Sigmoid colon (tissue), 7 donors: ENCODE data around the gene NHEJ1. TPM values are rescaled to one million over a fixed set of nuclear protein-coding genes. Genes with fewer than 3 reads are reported as not detected.

ENCODE experiments used
- DNase-seq: peaks from one replicate; pipeline ENCODE4 v3.0.0-alpha.2; 2019
- H3K27ac ChIP-seq, 4 donors: fragments of 200-600 bp; sonication (generic); one replicate each; pipeline ENCODE4 v1.5.1; 2016 to 2019; ENCODE audit warnings: mild to moderate bottlenecking in 1 of 4
- H3K27me3 ChIP-seq, 3 donors: fragments of 200-600 bp; sonication (generic); one replicate each; pipeline ENCODE4 v1.5.1; 2019; ENCODE audit warnings: mild to moderate bottlenecking in 1 of 3
- H3K36me3 ChIP-seq, 4 donors: fragments of 200-600 bp; sonication (generic); one replicate each; pipeline ENCODE4 v1.5.1; 2016 to 2019
- H3K4me1 ChIP-seq, 4 donors: fragments of 200-600 bp; sonication (generic); one replicate each; pipeline ENCODE4 v1.5.1; 2017 to 2019
- H3K4me3 ChIP-seq, 4 donors: fragments of 200-600 bp; sonication (generic); one replicate each; pipeline ENCODE4 v1.5.1; 2017 to 2019; ENCODE audit warnings: mild to moderate bottlenecking in 2 of 4, moderate library complexity in 1 of 4
- H3K9me3 ChIP-seq, 4 donors: fragments of 200-600 bp in 3 of 4; sonication (generic) in 3 of 4; one replicate each; pipeline versions ENCODE4 v1.5.1 to v1.6.1; 2013 to 2019
- CTCF ChIP-seq, 4 experiments: fragments of 450-650 bp in 3 of 4; fragments of 200-600 bp in 1 of 4; IDR thresholded peaks; one replicate each; pipeline ENCODE4 v1.5.1; 2016 to 2019; ENCODE audit warnings: antibody characterized with exemption in 4 of 4, mild to moderate bottlenecking in 3 of 4, moderate library complexity in 2 of 4
- EP300 ChIP-seq, 4 donors: sonication (generic); formaldehyde crosslinking; IDR thresholded peaks; one replicate each; pipeline ENCODE4 v1.6.1; 2017; ENCODE audit warnings: antibody characterized with exemption in 4 of 4
- POLR2A ChIP-seq, 2 donors: fragments of 450-650 bp; IDR thresholded peaks; one replicate each; pipeline ENCODE4 v1.6.1; 2016; ENCODE audit warnings: antibody characterized with exemption in 2 of 2, mild to moderate bottlenecking in 2 of 2, moderate library complexity in 2 of 2
- POLR2AphosphoS5 ChIP-seq, 4 donors: sonication (generic); formaldehyde crosslinking; IDR thresholded peaks; one replicate each; pipeline ENCODE4 v1.6.1; 2017; ENCODE audit warnings: antibody characterized with exemption in 4 of 4
- WGBS, 2 donors: extraction: QIAGEN DNeasy Blood & Tissue Kit; methylation state at CpG; one replicate each; pipeline ENCODE4 v1.1.7; 2013; 5-methylcytosine and 5-hydroxymethylcytosine counted together
- intact Hi-C: fragments of 100-400 bp; cut with DNase I; formaldehyde crosslinking; loops from one replicate; pipeline ENCODE4 v1.15.1; 2023
- polyA plus RNA-seq, 3 donors: library from polyadenylated mRNA; stranded (reverse); fragments of 200-250 nt; gene quantifications; one replicate each; pipeline ENCODE4 v1.2.3, GENCODE V29; 2013
- total RNA-seq, 4 donors: library from RNA; depleted of rRNA; stranded (reverse); fragments of >200 nt; gene quantifications; one replicate each; pipeline ENCODE4 v1.1.0, GENCODE V29; 2016
- donor health status: healthy with polysubstance abuse.
- donor health status: Bipolar disorder and iron deficiency.
- donor health status: healthy.

NHEJ1 gene
- total and polyA plus RNA-seq, 7 donors = 15.1 to 60.1 (median 22.5) TPM

DNA sequence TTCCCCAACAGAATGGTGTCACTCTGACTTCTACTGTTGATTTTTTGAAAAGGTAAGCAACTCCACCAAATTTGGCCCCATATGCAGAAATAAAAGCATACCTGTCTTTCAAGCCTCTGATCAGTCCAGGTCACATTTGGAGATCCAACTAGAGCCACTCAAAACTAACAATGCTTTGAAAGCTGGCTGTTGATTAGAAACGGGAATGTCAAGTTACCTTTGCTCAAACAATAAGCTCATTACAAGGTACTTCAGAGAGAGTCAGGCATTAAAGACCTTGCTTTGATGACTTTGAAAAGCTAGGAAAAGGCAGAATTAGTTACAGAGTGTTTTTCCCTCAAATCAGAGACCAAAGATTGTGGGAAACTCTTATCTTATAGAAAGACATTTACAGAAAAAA is 95.1 kb downstream of the NHEJ1 start:
- DNase-seq = no peak
- intact Hi-C loops = no loop called here
- no peak for TF ChIP-seq POLR2AphosphoS5 (IDR thresholded peaks at IDR 0.05)
- TF ChIP-seq EP300 (IDR thresholded peaks at IDR 0.05) = no peak
- TF ChIP-seq POLR2A (IDR thresholded peaks at IDR 0.05) = no peak
- TF ChIP-seq CTCF (IDR thresholded peaks at IDR 0.05) = no peak
- H3K27ac ChIP-seq = no peak overlapping the region
- peaks cover 17 to 44% (median 23%) of the 10 kb centered on the region in 3 donors for H3K27me3 ChIP-seq
- H3K4me1 ChIP-seq = peaks cover 0 to 9% (median 8%) of the 10 kb centered on the region in 4 donors
- WGBS, 2 donors = 14 to 69% methylated on average over 1 of the region's 1 CpG
- no peaks in the 10 kb centered on the region for H3K9me3 ChIP-seq
- H3K36me3 ChIP-seq = no peaks in the 10 kb centered on the region
- H3K4me3 ChIP-seq = no peak overlapping the region

DNA sequence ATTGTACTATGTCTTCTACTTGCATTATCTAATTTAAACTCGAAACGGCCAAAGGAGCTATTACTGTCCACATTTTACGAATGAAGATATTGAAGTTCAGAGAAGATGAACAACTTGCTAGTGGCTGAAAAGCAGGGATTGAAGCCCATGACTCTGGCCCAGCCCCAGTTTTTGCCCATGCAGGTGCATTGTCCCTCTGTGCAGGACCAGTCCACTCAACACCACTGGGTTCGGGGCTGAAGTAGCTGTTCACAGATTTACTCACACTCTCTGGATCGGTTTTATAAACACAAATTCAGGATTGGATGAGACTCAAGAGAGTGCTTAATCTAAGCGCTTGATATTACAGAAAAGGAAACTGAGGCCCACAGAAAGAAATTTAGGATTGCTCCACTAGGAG is 98.5 kb downstream of the NHEJ1 start:
- TF ChIP-seq POLR2AphosphoS5 (IDR thresholded peaks at IDR 0.05) (no peak), POLR2A (IDR thresholded peaks at IDR 0.05) (no peak), EP300 (IDR thresholded peaks at IDR 0.05) (no peak)
- no peak overlapping the region for H3K27ac ChIP-seq
- H3K9me3 ChIP-seq = no peaks in the 10 kb centered on the region
- no peaks in the 10 kb centered on the region for H3K36me3 ChIP-seq
- intact Hi-C loops = no loop called here
- no peak for DNase-seq
- WGBS, 2 donors = 76 to 86% methylated on average over 6 of the region's 6 CpGs
- H3K4me1 ChIP-seq = peaks cover 3 to 43% (median 41%) of the 10 kb centered on the region in 4 donors
- H3K27me3 ChIP-seq = peaks cover 47 to 73% (median 56%) of the 10 kb centered on the region in 3 donors
- H3K4me3 ChIP-seq = no peak overlapping the region

- TF ChIP-seq POLR2AphosphoS5 (IDR thresholded peaks at IDR 0.05) (peak in 1 of 4 donors; percentile 44), POLR2A (IDR thresholded peaks at IDR 0.05) (no peak)
- peak within 1 kb of the TSS in 1 of 4 donors; percentile 41 for H3K27ac ChIP-seq
- 1 to 2% methylated on average over 76 of the region's 76 CpGs for WGBS, 2 donors
- H3K27me3 ChIP-seq = peaks cover 55 to 83% (median 64%) of the 10 kb centered on the region in 3 donors
- intact Hi-C loops = no loop called here
- peak within 1 kb of the TSS in 3 of 4 donors; percentile 23 to 31 (median 25) for H3K4me3 ChIP-seq
- H3K36me3 ChIP-seq = no peaks in the 10 kb centered on the region
- no peaks in the 10 kb centered on the region for H3K9me3 ChIP-seq
- H3K4me1 ChIP-seq = peaks cover 3 to 45% (median 42%) of the 10 kb centered on the region in 4 donors
- no peak for DNase-seq
Measured at GRCh38 chr2:219060821-219061791, 99.5 kb downstream of the NHEJ1 start, which contains the start of gene IHH. IHH (minus strand) TSS chr2:219060921; CDS start chr2:219060467, 454 bp downstream.

DNA sequence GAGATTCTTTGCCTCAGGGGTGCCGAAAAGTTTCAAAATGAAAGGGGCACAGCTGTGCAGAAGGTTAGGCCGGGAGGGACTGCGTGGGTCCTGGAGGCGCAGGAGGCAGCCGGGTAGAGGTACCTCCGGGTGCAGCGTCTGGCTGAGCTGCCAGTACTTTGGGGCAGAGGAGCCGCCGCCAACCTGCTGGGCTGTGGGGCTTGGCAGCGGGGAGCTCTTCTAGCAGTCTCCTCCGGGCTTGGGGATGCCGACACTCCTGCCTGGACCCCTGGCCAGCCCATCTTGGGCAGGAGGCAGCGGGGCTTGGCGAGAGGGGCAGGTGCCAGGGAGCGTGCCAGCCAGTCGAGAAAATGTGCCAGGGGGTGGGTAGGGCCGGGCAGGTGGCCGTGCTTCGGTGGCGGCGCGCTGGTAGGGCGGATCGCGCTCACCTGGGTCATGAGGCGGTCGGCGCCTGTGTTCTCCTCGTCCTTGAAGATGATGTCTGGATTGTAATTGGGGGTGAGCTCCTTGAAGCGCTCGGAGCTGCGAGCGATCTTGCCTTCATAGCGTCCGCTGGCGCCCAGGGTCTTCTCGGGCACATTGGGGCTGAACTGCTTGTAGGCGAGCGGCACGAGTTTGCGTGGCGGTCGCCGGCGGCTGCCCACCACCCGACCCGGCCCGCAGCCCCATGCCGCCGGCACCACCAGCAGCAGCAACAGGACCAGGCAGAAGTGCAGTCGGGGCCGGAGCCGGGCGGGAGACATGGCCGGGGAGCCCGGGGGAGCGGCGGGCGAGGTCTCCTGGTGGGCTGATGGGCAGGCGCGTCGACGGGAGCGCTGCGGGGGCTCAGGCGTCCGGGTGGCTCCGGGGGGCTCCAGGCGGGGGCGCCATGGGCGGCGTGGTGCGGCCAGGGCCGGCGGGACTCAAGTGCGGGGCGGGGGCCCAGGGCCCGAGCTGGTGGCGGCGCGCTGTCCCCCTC is 100.6 kb downstream of the NHEJ1 start:
- Histone ChIP-seq H3K4me1 (peaks cover 3 to 45% (median 42%) of the 10 kb centered on the region in 4 donors), H3K36me3 (no peaks in the 10 kb centered on the region), H3K9me3 (no peaks in the 10 kb centered on the region), H3K27ac (peak overlapping the region in 1 of 4 donors; percentile 41), H3K4me3 (peak overlapping the region in 3 of 4 donors; percentile 23 to 31 (median 25)), H3K27me3 (peaks cover 55 to 94% (median 71%) of the 10 kb centered on the region in 3 donors)
- intact Hi-C loops = loop anchor here (2.0 to 5.0 kb wide), 2 partner anchors 97 to 237 kb away; no protein-coding TSS in a partner anchor
- TF ChIP-seq CTCF (IDR thresholded peaks at IDR 0.05) (no peak), POLR2A (IDR thresholded peaks at IDR 0.05) (no peak), EP300 (IDR thresholded peaks at IDR 0.05) (no peak), POLR2AphosphoS5 (IDR thresholded peaks at IDR 0.05) (no peak)
- no peak for DNase-seq
- WGBS, 2 donors = 2 to 4% methylated on average over 81 of the region's 81 CpGs

- 1 to 5% methylated on average over 17 of the region's 17 CpGs for WGBS, 2 donors
- no peaks in the 10 kb centered on the region for H3K9me3 ChIP-seq
- H3K27ac ChIP-seq = no peak overlapping the region
- DNase-seq = no peak
- TF ChIP-seq CTCF (IDR thresholded peaks at IDR 0.05) (no peak), POLR2A (IDR thresholded peaks at IDR 0.05) (no peak), POLR2AphosphoS5 (IDR thresholded peaks at IDR 0.05) (no peak), EP300 (IDR thresholded peaks at IDR 0.05) (no peak)
- peaks cover 55 to 98% (median 71%) of the 10 kb centered on the region in 3 donors for H3K27me3 ChIP-seq
- no peaks in the 10 kb centered on the region for H3K36me3 ChIP-seq
- intact Hi-C loops = loop anchor here (2.0 to 5.0 kb wide), 2 partner anchors 97 to 238 kb away; no protein-coding TSS in a partner anchor
- H3K4me1 ChIP-seq = peaks cover 3 to 45% (median 42%) of the 10 kb centered on the region in 4 donors
- H3K4me3 ChIP-seq = peak overlapping the region in 1 of 4 donors; percentile 31
Measured at GRCh38 chr2:219059375-219059724, 101.3 kb downstream of the NHEJ1 start.
